Tibial nerve (tissue), 3 donors: ENCODE results near the gene CLEC19A.
"Not testable (repeated sequence)": the region's sequence is repeated elsewhere in the genome, so short reads cannot be mapped to it uniquely, and the experiment has no call there.

Source experiments
- POLR2A ChIP-seq, 2 donors: fragments of 450-650 bp; IDR thresholded peaks; one replicate each; pipeline ENCODE4 v1.6.1; 2017; ENCODE audit warnings: antibody characterized with exemption in 2 of 2, mild to moderate bottlenecking in 2 of 2, moderate library complexity in 2 of 2
- TF ChIP-seq, protein P1 (sequence below), 5 experiments: fragments of 200-600 bp in 3 of 5; fragments of 450-650 bp in 2 of 5; sonication (generic) in 3 of 5; IDR thresholded peaks; one replicate each; pipeline ENCODE4 v1.5.1; 2016 to 2019; ENCODE audit warnings: antibody characterized with exemption in 5 of 5, mild to moderate bottlenecking in 3 of 5, moderate library complexity in 2 of 5

DNA sequence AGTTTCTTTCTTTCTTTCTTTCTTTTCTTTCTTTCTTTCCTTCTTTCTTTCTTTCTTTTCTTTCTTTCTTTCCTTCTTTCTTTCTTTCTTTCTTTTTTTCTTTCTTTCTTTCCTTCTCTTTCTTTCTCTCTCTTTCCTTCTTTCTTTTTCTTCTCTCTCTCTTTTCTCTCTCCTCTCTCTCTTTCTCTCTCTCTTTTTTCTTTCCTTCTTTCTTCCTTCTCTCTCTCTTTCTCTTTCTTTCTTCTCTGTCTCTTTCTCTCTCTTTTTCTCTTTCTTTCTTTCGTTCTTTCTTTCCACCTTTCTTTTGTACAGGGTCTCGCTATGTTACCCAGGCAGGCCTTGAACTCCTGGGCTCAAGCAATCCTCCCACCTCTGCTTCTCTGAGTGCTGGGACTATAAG lies 35.7 kb downstream of the CLEC19A start:
- TF ChIP-seq, protein P1, sequence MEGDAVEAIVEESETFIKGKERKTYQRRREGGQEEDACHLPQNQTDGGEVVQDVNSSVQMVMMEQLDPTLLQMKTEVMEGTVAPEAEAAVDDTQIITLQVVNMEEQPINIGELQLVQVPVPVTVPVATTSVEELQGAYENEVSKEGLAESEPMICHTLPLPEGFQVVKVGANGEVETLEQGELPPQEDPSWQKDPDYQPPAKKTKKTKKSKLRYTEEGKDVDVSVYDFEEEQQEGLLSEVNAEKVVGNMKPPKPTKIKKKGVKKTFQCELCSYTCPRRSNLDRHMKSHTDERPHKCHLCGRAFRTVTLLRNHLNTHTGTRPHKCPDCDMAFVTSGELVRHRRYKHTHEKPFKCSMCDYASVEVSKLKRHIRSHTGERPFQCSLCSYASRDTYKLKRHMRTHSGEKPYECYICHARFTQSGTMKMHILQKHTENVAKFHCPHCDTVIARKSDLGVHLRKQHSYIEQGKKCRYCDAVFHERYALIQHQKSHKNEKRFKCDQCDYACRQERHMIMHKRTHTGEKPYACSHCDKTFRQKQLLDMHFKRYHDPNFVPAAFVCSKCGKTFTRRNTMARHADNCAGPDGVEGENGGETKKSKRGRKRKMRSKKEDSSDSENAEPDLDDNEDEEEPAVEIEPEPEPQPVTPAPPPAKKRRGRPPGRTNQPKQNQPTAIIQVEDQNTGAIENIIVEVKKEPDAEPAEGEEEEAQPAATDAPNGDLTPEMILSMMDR (IDR thresholded peaks at IDR 0.05) = not testable (repeated sequence)
- not testable (repeated sequence) for TF ChIP-seq POLR2A (IDR thresholded peaks at IDR 0.05)
